GM12878 (cell line): ENCODE data around the gene CDC6. TPM values are rescaled to one million over a fixed set of nuclear protein-coding genes. Genes with fewer than 3 reads are reported as not detected.
A peak's percentile ranks its signal among the peaks of the same experiment; 100 is the strongest.

ENCODE experiments used
- ATAC-seq: fragments of 200-7000 bp; cut with Tn5 transposase; 3 replicates; pipeline ENCODE4 v1.9.1; 2020; ENCODE audit warnings: mild to moderate bottlenecking, moderate library complexity
- BruUV-seq: library from RNA; stranded (reverse); fragments of 400-500 nt; replicated peaks from 2 replicates; lab custom pipeline; 2021; lab: Mats Ljungman, UMichigan
- CTCF ChIA-PET: fragments of 300-600 bp; sonication (Branson Sonifier 250); formaldehyde crosslinking; extraction: SDS; loops from one replicate; lab custom pipeline; 2021; ENCODE audit warnings: inconsistent platforms; lab: Yijun Ruan, JAX
- POLR2A ChIA-PET: fragments of 350-600 bp; formaldehyde crosslinking; extraction: SDS; loops from one replicate; lab custom pipeline; 2021; ENCODE audit warnings: inconsistent platforms; lab: Charles Lee
- RAD21 ChIA-PET: fragments of 300-600 bp; sonication (Branson Sonifier 250); formaldehyde crosslinking; loops from one replicate; lab custom pipeline; 2023; ENCODE audit warnings: antibody characterized with exemption; ENCODE audit not compliant: unreplicated experiment; lab: Charles Lee
- SMC1A ChIA-PET: fragments of 300-600 bp; sonication (Branson Sonifier 250); formaldehyde crosslinking; loops from one replicate; lab custom pipeline; 2023; ENCODE audit not compliant: unreplicated experiment, uncharacterized antibody; lab: Charles Lee
- DNase-seq: peaks from one replicate; pipeline ENCODE4 v3.0.0-alpha.2; 2011; ENCODE audit warnings: low read depth, low spot score
- FAIRE-seq: peaks from 3 replicates; lab custom pipeline; 2011; peaks lifted over from hg19 to GRCh38; lab: Jason Lieb, UNC
- H2AFZ ChIP-seq: 2 replicates; pipeline ENCODE4 v1.6.0; 2011; ENCODE audit warnings: low read depth, low read length, control low read depth; ENCODE audit not compliant: control insufficient read depth
- H3K27ac ChIP-seq: 2 replicates; pipeline ENCODE4 v1.5.1; 2011; ENCODE audit warnings: control low read depth; ENCODE audit not compliant: control insufficient read depth, insufficient read depth
- H3K27me3 ChIP-seq, 2 experiments: replicated peaks in 1 of 2; 2 replicates each; pipeline versions ENCODE4 v1.6.0 to v1.6.1; 2011; ENCODE audit warnings: low read length in 1 of 2; ENCODE audit not compliant: control insufficient read depth in 2 of 2, insufficient read depth in 2 of 2
- H3K36me3 ChIP-seq, 2 experiments: 2 replicates each; pipeline ENCODE4 v1.5.1; 2011; ENCODE audit warnings: low read length in 1 of 2; ENCODE audit not compliant: control insufficient read depth in 2 of 2, insufficient read depth in 2 of 2
- H3K4me1 ChIP-seq: 2 replicates; pipeline ENCODE4 v1.6.1; 2011; ENCODE audit warnings: mild to moderate bottlenecking, low read length, moderate library complexity, mixed read lengths; ENCODE audit not compliant: control insufficient read depth, insufficient read depth
- H3K4me2 ChIP-seq: 2 replicates; pipeline ENCODE4 v1.6.0; 2011; ENCODE audit warnings: control low read depth; ENCODE audit not compliant: control insufficient read depth, insufficient read depth
- H3K4me3 ChIP-seq: fragments of 200-600 bp; sonication (generic); 2 replicates; pipeline ENCODE4 v1.5.1; 2016
- H3K79me2 ChIP-seq: 2 replicates; pipeline ENCODE4 v1.6.0; 2011; ENCODE audit warnings: low read length; ENCODE audit not compliant: control insufficient read depth, insufficient read depth
- H3K9ac ChIP-seq: 2 replicates; pipeline ENCODE4 v1.8.0; 2011; ENCODE audit warnings: low read length, control low read depth, mixed read lengths; ENCODE audit not compliant: control insufficient read depth, insufficient read depth
- H3K9me3 ChIP-seq: replicated peaks from 3 replicates; pipeline ENCODE4 v1.5.1; 2011; ENCODE audit warnings: mild to moderate bottlenecking, low read length; ENCODE audit not compliant: control insufficient read depth, insufficient read depth
- H4K20me1 ChIP-seq: 2 replicates; pipeline ENCODE4 v1.6.0; 2011; ENCODE audit not compliant: control insufficient read depth, insufficient read depth
- ATF7 ChIP-seq: fragments of 450-650 bp; IDR thresholded peaks from 2 replicates; pipeline ENCODE4 v1.6.1; 2016; ENCODE audit warnings: low read depth, mild to moderate bottlenecking
- CREM ChIP-seq: IDR thresholded peaks from 2 replicates; pipeline ENCODE4 v1.6.1; 2014; ENCODE audit warnings: antibody characterized with exemption, low read depth
- CUX1 ChIP-seq: IDR thresholded peaks from 2 replicates; pipeline ENCODE4 v1.6.1; 2012; ENCODE audit warnings: improper control_type of control experiment, low read depth, low read length; ENCODE audit not compliant: insufficient replicate concordance
- E2F4 ChIP-seq: IDR thresholded peaks from 2 replicates; pipeline ENCODE4 v1.6.1; 2012; ENCODE audit warnings: low read depth, low read length, improper control_type of control experiment
- EED ChIP-seq: sonication (generic); IDR thresholded peaks from 2 replicates; pipeline ENCODE4 v1.6.1; 2016; ENCODE audit warnings: antibody characterized with exemption, low read depth
- ELK1 ChIP-seq: IDR thresholded peaks from 2 replicates; pipeline ENCODE4 v1.6.1; 2012; ENCODE audit warnings: low read depth, low read length, improper control_type of control experiment
- HCFC1 ChIP-seq: fragments of 150-350 bp; IDR thresholded peaks from 2 replicates; pipeline ENCODE4 v1.6.1; 2014; ENCODE audit warnings: low read length
- HDAC2 ChIP-seq: fragments of 200-600 bp; sonication (generic); IDR thresholded peaks from 2 replicates; pipeline ENCODE4 v1.6.1; 2017
- POLR2AphosphoS5 ChIP-seq: IDR thresholded peaks from 2 replicates; pipeline ENCODE4 v1.6.1; 2011; ENCODE audit warnings: mild to moderate bottlenecking, low read length, inconsistent platforms
- WGBS: methylation state at CpG from one replicate; pipeline ENCODE4 v1.1.6; 2016; ENCODE audit warnings: low lambda C conversion rate; ENCODE audit not compliant: insufficient replicate concordance, insufficient coverage; ENCODE audit errors: missing lambda C conversion rate; 5-methylcytosine and 5-hydroxymethylcytosine counted together
- in situ Hi-C: fragments of 300-500 bp; cut with MboI; formaldehyde crosslinking; loops from 9 replicates; pipeline ENCODE4 v1.14.3; 2018; ENCODE audit warnings: mixed read lengths
- intact Hi-C: fragments of 100-400 bp; cut with micrococcal nuclease; formaldehyde crosslinking; loops from one replicate; pipeline ENCODE4 v1.14.2; 2022; ENCODE audit not compliant: unreplicated experiment
- polyA plus RNA-seq, 11 experiments: library from polyadenylated mRNA; depleted of rRNA in 4 of 11; unstranded in 6 of 11; stranded (reverse) in 5 of 11; fragments of >200 nt; fragmentation: Nextera tagmentation in 4 of 11; fragmentation: Illumina TruSeq in 1 of 11; extraction: Ambion mirVana in 4 of 11; extraction: Trizol in 1 of 11; gene quantifications; 1 replicate in 1 of 11; 2 replicates in 10 of 11; pipeline versions ENCODE4 v1.2.1 to v1.2.3, GENCODE V29; 2011 to 2016; ENCODE audit warnings: inconsistent platforms in 2 of 11, missing spikeins in 2 of 11, low read depth in 1 of 11
- total RNA-seq, 4 experiments: library from RNA; depleted of rRNA in 3 of 4; stranded (reverse); fragments of >200 nt in 3 of 4; fragmentation: Illumina TruSeq in 1 of 4; extraction: Trizol in 1 of 4; gene quantifications; 2 replicates each; pipeline versions ENCODE4 v1.2.1 to v1.2.3, GENCODE V29; 2013 to 2021

CDC6 gene
- total and polyA plus RNA-seq, 10 of the 15 experiments (the other 5 are each of a cell fraction or from before 2014, with no cell fraction given): 13.3 to 60.9 (median 47.6) TPM

- TF ChIP-seq E2F4: no peak
- TF ChIP-seq, all 136 proteins: peak for 4
Measured at GRCh38 chr17:40344421-40345160, 56.9 kb downstream of the CDC6 start (continued).

GRCh38 chr17:40345161-40345993 is 57.7 kb downstream of the CDC6 start:
- H2AFZ ChIP-seq: no peak overlapping the region
- ChIA-PET POLR2A (no interaction called here), CTCF (interaction anchor here (1.5 to 3.6 kb wide), 4 partner anchors 9 to 28 kb away, joined by 3 to 16 read pairs (median 4); no protein-coding TSS in a partner anchor), RAD21 (interaction anchor here (0.5 to 2.0 kb wide), 5 partner anchors 9 to 160 kb away, joined by 3 to 4 read pairs (median 3); no protein-coding TSS in a partner anchor), SMC1A (interaction anchor here (0.8 to 1.7 kb wide), 8 partner anchors 9 to 52 kb away, joined by 3 to 6 read pairs (median 4); no protein-coding TSS in a partner anchor)
- no peaks in the 10 kb centered on the region for H3K27me3 ChIP-seq
- no peak overlapping the region; the same call in 1 of the 2 replicates for H3K27ac ChIP-seq
- no peaks in the 10 kb centered on the region for H4K20me1 ChIP-seq
- ATAC-seq (no peak), FAIRE-seq (no peak), DNase-seq (no peak)
- peak overlapping the region; percentile 8; the same call in 1 of the 2 replicates for H3K4me3 ChIP-seq
- H3K9me3 ChIP-seq: no peaks in the 10 kb centered on the region
- H3K4me2 ChIP-seq: peak overlapping the region; percentile 65
- H3K36me3 ChIP-seq: peaks cover 6 to 25% of the 10 kb centered on the region in 2 experiments
- intact Hi-C loops: no loop called here
- TF ChIP-seq EED (peak; percentile 16; the same call in 1 of the 2 replicates), CREM (no peak), ATF7 (no peak), HDAC2 (no peak), CUX1 (peak; percentile 0), HCFC1 (no peak), POLR2AphosphoS5 (no peak), ELK1 (no peak)
- 51% methylated on average over 37 of the region's 45 CpGs for WGBS
- in situ Hi-C loops: no loop called here
- no peak overlapping the region for H3K9ac ChIP-seq
- H3K79me2 ChIP-seq: peaks cover 56% of the 10 kb centered on the region
- peaks cover 43% of the 10 kb centered on the region for H3K4me1 ChIP-seq
- BruUV-seq: no TSS peak
